Measurements from ENCODE around the gene FHOD3. TPM values are rescaled to one million over a fixed set of nuclear protein-coding genes. Genes with fewer than 3 reads are reported as not detected.

Gene FHOD3
- total RNA-seq, 4 donors from 2014 or later = 15.6 to 25.9 (median 21.6) TPM

- no peaks in the 10 kb centered on the region for H3K9me3 ChIP-seq
- no peaks in the 10 kb centered on the region for H3K27me3 ChIP-seq
- no peak for TF ChIP-seq POLR2A (IDR thresholded peaks at IDR 0.05)
- TF ChIP-seq EP300 (IDR thresholded peaks at IDR 0.05) = no peak
- TF ChIP-seq CTCF (IDR thresholded peaks at IDR 0.05) = no peak
- H3K27ac ChIP-seq = no peak overlapping the region
- no peaks in the 10 kb centered on the region for H3K36me3 ChIP-seq
- H3K4me3 ChIP-seq = no peak overlapping the region
- DNase-seq (ENCODE audit: low spot score in 2 of 2) = no peak
- no peaks in the 10 kb centered on the region for H3K4me1 ChIP-seq
- WGBS, 2 donors = 67 to 75% methylated on average over 3 of the region's 3 CpGs
These were observed 50.8 kb downstream of the FHOD3 start for GRCh38 chr18:36348331-36348730.

GRCh38 chr18:36348971-36349417 lies 51.5 kb downstream of the FHOD3 start:
- peaks cover 0 to 4% (median 0%) of the 10 kb centered on the region in 4 donors for H3K9me3 ChIP-seq
- H3K27ac ChIP-seq = no peak overlapping the region
- H3K4me1 ChIP-seq = no peaks in the 10 kb centered on the region
- no peak overlapping the region for H3K4me3 ChIP-seq
- DNase-seq (ENCODE audit: low spot score in 2 of 2) = no peak
- H3K36me3 ChIP-seq = no peaks in the 10 kb centered on the region
- H3K27me3 ChIP-seq = no peaks in the 10 kb centered on the region
- WGBS, 2 donors = 71 to 76% methylated on average over 6 of the region's 6 CpGs
- no peak for TF ChIP-seq CTCF (IDR thresholded peaks at IDR 0.05)

- WGBS, 2 donors = 81 to 82% methylated on average over 6 of the region's 6 CpGs
- Histone ChIP-seq H3K4me3 (no peak overlapping the region), H3K36me3 (no peaks in the 10 kb centered on the region), H3K4me1 (no peaks in the 10 kb centered on the region), H3K27me3 (no peaks in the 10 kb centered on the region), H3K27ac (no peak overlapping the region), H3K9me3 (peaks cover 0 to 7% (median 0%) of the 10 kb centered on the region in 4 donors)
- TF ChIP-seq POLR2A (IDR thresholded peaks at IDR 0.05) (no peak), CTCF (IDR thresholded peaks at IDR 0.05) (no peak), EP300 (IDR thresholded peaks at IDR 0.05) (no peak)
- DNase-seq (ENCODE audit: low spot score in 2 of 2) = no peak
These were observed 52.0 kb downstream of the FHOD3 start for GRCh38 chr18:36349552-36349951.

GRCh38 chr18:36350251-36350651 lies 52.7 kb downstream of the FHOD3 start:
- Histone ChIP-seq H3K4me1 (no peaks in the 10 kb centered on the region), H3K27ac (no peak overlapping the region), H3K9me3 (peaks cover 0 to 7% (median 0%) of the 10 kb centered on the region in 4 donors), H3K4me3 (no peak overlapping the region), H3K27me3 (no peaks in the 10 kb centered on the region), H3K36me3 (no peaks in the 10 kb centered on the region)
- DNase-seq (ENCODE audit: low spot score in 2 of 2) = no peak
- WGBS, 2 donors = 57 to 71% methylated on average over 3 of the region's 3 CpGs
- no peak for TF ChIP-seq POLR2A (IDR thresholded peaks at IDR 0.05)
- no peak for TF ChIP-seq CTCF (IDR thresholded peaks at IDR 0.05)
- TF ChIP-seq EP300 (IDR thresholded peaks at IDR 0.05) = no peak

- Histone ChIP-seq H3K36me3 (no peaks in the 10 kb centered on the region), H3K27ac (no peak overlapping the region), H3K27me3 (no peaks in the 10 kb centered on the region), H3K4me3 (no peak overlapping the region), H3K4me1 (no peaks in the 10 kb centered on the region), H3K9me3 (peaks cover 0 to 7% (median 0%) of the 10 kb centered on the region in 4 donors)
- TF ChIP-seq EP300 (IDR thresholded peaks at IDR 0.05) (no peak), CTCF (IDR thresholded peaks at IDR 0.05) (no peak), POLR2A (IDR thresholded peaks at IDR 0.05) (no peak)
- 75 to 79% methylated on average over 9 of the region's 9 CpGs for WGBS, 2 donors
- no peak for DNase-seq (ENCODE audit: low spot score in 2 of 2)
These were observed 53.4 kb downstream of the FHOD3 start for GRCh38 chr18:36350839-36351469.
